ENCODE data around the gene MRPS31.

Gene MRPS31

GRCh38 chr13:40679480-40679985 lies 91.5 kb downstream of the MRPS31 start:
- no peak for TF ChIP-seq CTCF (IDR thresholded peaks at IDR 0.05; ENCODE audit: control extremely low read depth, extremely low read depth, low read depth, missing control alignments)
- CTCF ChIA-PET, result interaction anchor here (1.2 to 6.5 kb wide), 5 partner anchors 11 to 663 kb away, joined by 3 to 89 read pairs (median 17); no protein-coding TSS in a partner anchor
- POLR2A ChIA-PET, result no interaction called here
- DNase-seq (ENCODE audit: extremely low spot score), result no peak

Data from GM10248 (cell line).